HepG2 (cell line): ENCODE results near the gene GRHL1. TPM values are rescaled to one million over a fixed set of nuclear protein-coding genes. Genes with fewer than 3 reads are reported as not detected.

ENCODE experiments used
- ARID3A ChIP-seq: IDR thresholded peaks from 2 replicates; pipeline ENCODE4 v1.6.1; 2012; ENCODE audit warnings: low read depth, low read length, improper control_type of control experiment
- ELF4 ChIP-seq: sonication (generic); formaldehyde crosslinking; IDR thresholded peaks from 2 replicates; pipeline ENCODE4 v1.5.0; 2020; ENCODE audit warnings: missing genetic modification reagents, mild to moderate bottlenecking, moderate library complexity, borderline replicate concordance
- HNRNPLL ChIP-seq: fragments of 200-400 bp; formaldehyde crosslinking; IDR thresholded peaks from 2 replicates; pipeline ENCODE4 v1.6.1; 2017; ENCODE audit warnings: mild to moderate bottlenecking, low read depth, low read length; ENCODE audit not compliant: poor library complexity, severe bottlenecking
- MEF2D ChIP-seq: sonication (generic); formaldehyde crosslinking; IDR thresholded peaks from 2 replicates; pipeline ENCODE4 v1.5.1; 2020; ENCODE audit warnings: mild to moderate bottlenecking, missing genetic modification reagents
- MTF1 ChIP-seq: sonication (generic); formaldehyde crosslinking; IDR thresholded peaks from 2 replicates; pipeline ENCODE4 v1.5.0; 2020; ENCODE audit warnings: missing genetic modification reagents
- MYNN ChIP-seq: sonication (generic); formaldehyde crosslinking; IDR thresholded peaks from 2 replicates; pipeline ENCODE4 v1.4.0; 2020; ENCODE audit warnings: mild to moderate bottlenecking, low read depth, missing genetic modification reagents
- PRMT3 ChIP-seq: sonication (generic); formaldehyde crosslinking; IDR thresholded peaks from 2 replicates; pipeline ENCODE4 v1.8.1; 2022; ENCODE audit warnings: low read depth, mild to moderate bottlenecking, moderate library complexity, missing genetic modification reagents, borderline replicate concordance
- PRPF4 ChIP-seq: fragments of 200-400 bp; formaldehyde crosslinking; IDR thresholded peaks from 2 replicates; pipeline ENCODE4 v1.6.1; 2016; ENCODE audit warnings: low read length, low read depth; ENCODE audit not compliant: poor library complexity, severe bottlenecking
- SKI ChIP-seq: fragments of 450-650 bp; IDR thresholded peaks from one replicate; pipeline ENCODE4 v1.6.1; 2018; ENCODE audit warnings: mild to moderate bottlenecking; ENCODE audit not compliant: partially characterized antibody
- TFE3 ChIP-seq: IDR thresholded peaks from 2 replicates; pipeline ENCODE4 v1.6.1; 2016
- TOPORS ChIP-seq: sonication (generic); formaldehyde crosslinking; IDR thresholded peaks from 2 replicates; pipeline ENCODE4 v1.8.0; 2023; ENCODE audit warnings: mild to moderate bottlenecking, missing genetic modification reagents
- ZKSCAN5 ChIP-seq: sonication (generic); formaldehyde crosslinking; IDR thresholded peaks from 2 replicates; pipeline ENCODE4 v1.5.1; 2020; ENCODE audit warnings: mild to moderate bottlenecking, missing genetic modification reagents
- ZNF276 ChIP-seq: sonication (generic); formaldehyde crosslinking; IDR thresholded peaks from 2 replicates; pipeline ENCODE4 v1.4.0; 2020; ENCODE audit warnings: mild to moderate bottlenecking, low read depth, missing genetic modification reagents
- ZNF407 ChIP-seq: sonication (generic); formaldehyde crosslinking; IDR thresholded peaks from one replicate; pipeline ENCODE4 v1.5.1; 2020; ENCODE audit warnings: mild to moderate bottlenecking, missing genetic modification reagents; ENCODE audit errors: not compliant biosample characterization
- ZNF556 ChIP-seq: sonication (generic); formaldehyde crosslinking; IDR thresholded peaks from 2 replicates; pipeline ENCODE4 v1.4.0; 2020; ENCODE audit warnings: mild to moderate bottlenecking, missing genetic modification reagents, borderline replicate concordance
- polyA plus RNA-seq, 8 experiments: library from polyadenylated mRNA; depleted of rRNA in 3 of 8; stranded (reverse) in 7 of 8; unstranded in 1 of 8; fragments of >200 nt; fragmentation: Illumina TruSeq in 4 of 8; extraction: Trizol in 4 of 8; gene quantifications; 2 replicates each; pipeline versions ENCODE4 v1.2.1 to v1.2.3, GENCODE V29; 2011 to 2016; ENCODE audit warnings: low read depth in 4 of 8, missing spikeins in 1 of 8, mixed read lengths in 1 of 8; ENCODE audit not compliant: insufficient read depth in 1 of 8
- total RNA-seq, 5 experiments: library from RNA; depleted of rRNA; stranded (reverse); fragments of >200 nt; fragmentation: Illumina TruSeq; extraction: Trizol; gene quantifications; 2 replicates each; pipeline ENCODE4 v1.2.3, GENCODE V29; 2016; ENCODE audit warnings: low read depth in 1 of 5

The GRHL1 gene
- total and polyA plus RNA-seq, 2 of the 13 experiments (the other 11 are each of a cell fraction or from before 2014, with no cell fraction given): 9.3 to 12.0 TPM

GRCh38 chr2:10043906-10044601 lies 92.6 kb downstream of the GRHL1 start (continued):
- TF ChIP-seq ZNF276 (CRISPR knock-in tag): no peak
- TF ChIP-seq ZNF407 (CRISPR knock-in tag): no peak
- no peak for TF ChIP-seq HNRNPLL
- peak; percentile 3 for TF ChIP-seq SKI
- TF ChIP-seq TFE3: peak; percentile 70; the same call in 1 of the 2 replicates
- no peak for TF ChIP-seq PRPF4
- no peak for TF ChIP-seq ELF4 (CRISPR knock-in tag)
- TF ChIP-seq ZNF556 (CRISPR knock-in tag): no peak
- no peak for TF ChIP-seq ZKSCAN5 (CRISPR knock-in tag)
- TF ChIP-seq PRMT3: no peak
- no peak for TF ChIP-seq MEF2D (CRISPR knock-in tag)
- TF ChIP-seq ARID3A: no peak
- no peak for TF ChIP-seq MYNN (CRISPR knock-in tag)
- TF ChIP-seq TOPORS (CRISPR knock-in tag): no peak
- no peak for TF ChIP-seq MTF1 (CRISPR knock-in tag)
